ENCODE measurements around the gene EPHB6.

EPHB6 gene

GRCh38 chr7:142854372-142855113 is at the start of gene EPHB6:
TSS of gene EPHB6 (plus strand) at chr7:142855076. CDS start at chr7:142863228, 8,152 bp downstream.
- peak in 1 of 2 experiments; percentile 31 for DNase-seq

GRCh38 chr7:142805350-142806021 is 49.4 kb upstream of the EPHB6 start:
- no peak for DNase-seq

GRCh38 chr7:142806022-142806356 is 48.9 kb upstream of the EPHB6 start:
- no peak for DNase-seq

GRCh38 chr7:142806957-142807356 is 47.9 kb upstream of the EPHB6 start:
- DNase-seq = no peak

GRCh38 chr7:142807855-142808460 is 46.9 kb upstream of the EPHB6 start:
- DNase-seq = no peak

- no peak for DNase-seq
These were observed 46.4 kb upstream of the EPHB6 start for GRCh38 chr7:142808461-142808801.

- DNase-seq = no peak
These were observed 45.9 kb upstream of the EPHB6 start for GRCh38 chr7:142808802-142809583.

GRCh38 chr7:142809671-142810070 is 45.2 kb upstream of the EPHB6 start:
- DNase-seq = no peak

- DNase-seq = peak in 1 of 2 experiments; percentile 56
These were observed 43.6 kb upstream of the EPHB6 start for GRCh38 chr7:142811154-142811737.

GRCh38 chr7:142812437-142813215 is 42.2 kb upstream of the EPHB6 start:
- no peak for DNase-seq

- peak in 1 of 2 experiments; percentile 4 for DNase-seq
These were observed 41.6 kb upstream of the EPHB6 start for GRCh38 chr7:142813226-142813625.

- no peak for DNase-seq
These were observed 41.2 kb upstream of the EPHB6 start for GRCh38 chr7:142813699-142814098.

GRCh38 chr7:142814451-142814850 is 40.4 kb upstream of the EPHB6 start:
- no peak for DNase-seq

GRCh38 chr7:142815134-142815533 is 39.7 kb upstream of the EPHB6 start:
- no peak for DNase-seq

GRCh38 chr7:142817506-142817905 is 37.4 kb upstream of the EPHB6 start:
- DNase-seq = no peak

GRCh38 chr7:142819530-142819929 is 35.3 kb upstream of the EPHB6 start:
- DNase-seq = no peak

GRCh38 chr7:142822714-142823113 is 32.2 kb upstream of the EPHB6 start:
- DNase-seq = no peak

GRCh38 chr7:142827951-142828500 is 26.9 kb upstream of the EPHB6 start:
- DNase-seq = no peak

GRCh38 chr7:142832417-142832816 is 22.5 kb upstream of the EPHB6 start:
- DNase-seq = no peak

- DNase-seq = no peak
These were observed 21.5 kb upstream of the EPHB6 start for GRCh38 chr7:142833174-142834048.

GRCh38 chr7:142835487-142835886 is 19.4 kb upstream of the EPHB6 start:
- DNase-seq = no peak

Data from SW 1271 (cell line).